ENCODE measurements around the gene ZNF280B. TPM values are rescaled to one million over a fixed set of nuclear protein-coding genes. Genes with fewer than 3 reads are reported as not detected.

ZNF280B gene
- total and polyA plus RNA-seq, 2 donors (not counting 1 experiment from before 2014, with no cell fraction given): 0.67 to 3.5 TPM

GRCh38 chr22:22486132-22486899 lies 22.2 kb downstream of the ZNF280B start:
- POLR2A ChIA-PET: no interaction called here
- ATAC-seq (ENCODE audit: low read depth) (no peak), DNase-seq (no peak)
- Mint-ChIP-seq H3K9me3 (ENCODE audit: insufficient read depth) (no peaks in the 10 kb centered on the region), H3K4me3 (no peak overlapping the region), H3K27me3 (no peaks in the 10 kb centered on the region), H3K27ac (no peak overlapping the region), H3K4me1 (peaks cover 2% of the 10 kb centered on the region)
- H3K9ac ChIP-seq (ENCODE audit: low read length): no peak overlapping the region
- no peaks in the 10 kb centered on the region for H3K4me1 ChIP-seq (ENCODE audit: control insufficient read depth in 2 of 2, insufficient read depth in 2 of 2, low read length in 2 of 2)
- H3K79me2 ChIP-seq (ENCODE audit: control insufficient read depth, insufficient read depth, low read length): no peaks in the 10 kb centered on the region
- CTCF ChIA-PET: interaction anchor here (1.0 to 1.6 kb wide), 2 partner anchors 55 to 90 kb away, joined by 3 to 4 read pairs; no protein-coding TSS in a partner anchor
- no peaks in the 10 kb centered on the region for H3K9me3 ChIP-seq (ENCODE audit: control extremely low read depth in 1 of 3, control insufficient read depth in 2 of 3, insufficient read depth in 1 of 3, low read length in 2 of 3)
- no peak overlapping the region for H3K27ac ChIP-seq (ENCODE audit: low read length in 2 of 2)
- no peak overlapping the region for H3K4me3 ChIP-seq (ENCODE audit: control extremely low read depth in 1 of 5, extremely low read depth in 1 of 5, insufficient read depth in 1 of 5, low read depth in 2 of 5, low read length in 4 of 5)
- no peaks in the 10 kb centered on the region for H3K27me3 ChIP-seq (replicated peaks in 1 of 4; ENCODE audit: control extremely low read depth in 1 of 4, control insufficient read depth in 3 of 4, insufficient read depth in 4 of 4, low read length in 3 of 4)
- H3K4me2 ChIP-seq (replicated peaks; ENCODE audit: low read depth, low read length, poor library complexity, severe bottlenecking): no peak overlapping the region
- intact Hi-C loops (cut with micrococcal nuclease): no loop called here
- no peak overlapping the region for H2AFZ ChIP-seq (ENCODE audit: insufficient read depth, low read depth, low read length, poor library complexity, severe bottlenecking)
- no peak for TF ChIP-seq CTCF (IDR thresholded peaks at IDR 0.05)
- TF ChIP-seq EZH2 (IDR thresholded peaks at IDR 0.05; ENCODE audit: borderline replicate concordance, insufficient read depth, low read depth, low read length, poor library complexity, severe bottlenecking): no peak
- H3K36me3 ChIP-seq (replicated peaks in 1 of 2; ENCODE audit: control extremely low read depth in 1 of 2, control insufficient read depth in 1 of 2, extremely low read depth in 1 of 2, insufficient read depth in 2 of 2, low read length in 1 of 2): peaks cover 5 to 13% of the 10 kb centered on the region in 2 experiments
- no CpG with 5 or more reads among the region's 4 CpGs for WGBS (ENCODE audit: insufficient coverage)
- H4K20me1 ChIP-seq (ENCODE audit: control insufficient read depth, insufficient read depth, low read length, poor library complexity, severe bottlenecking): no peaks in the 10 kb centered on the region

- H3K27me3 ChIP-seq (replicated peaks in 1 of 4; ENCODE audit: control extremely low read depth in 1 of 4, control insufficient read depth in 3 of 4, insufficient read depth in 4 of 4, low read length in 3 of 4): no peaks in the 10 kb centered on the region
- H2AFZ ChIP-seq (ENCODE audit: insufficient read depth, low read depth, low read length, poor library complexity, severe bottlenecking): no peak overlapping the region
- Mint-ChIP-seq H3K4me3 (no peak overlapping the region), H3K27me3 (no peaks in the 10 kb centered on the region), H3K9me3 (ENCODE audit: insufficient read depth) (no peaks in the 10 kb centered on the region), H3K4me1 (peaks cover 2% of the 10 kb centered on the region), H3K27ac (no peak overlapping the region)
- H3K9me3 ChIP-seq (ENCODE audit: control extremely low read depth in 1 of 3, control insufficient read depth in 2 of 3, insufficient read depth in 1 of 3, low read length in 2 of 3): peaks cover 0 to 2% (median 0%) of the 10 kb centered on the region in 3 donors
- 100% methylated on average over 1 of the region's 3 CpGs for WGBS (ENCODE audit: insufficient coverage)
- ATAC-seq (ENCODE audit: low read depth): no peak
- no peak for DNase-seq
- no peak overlapping the region for H3K4me2 ChIP-seq (replicated peaks; ENCODE audit: low read depth, low read length, poor library complexity, severe bottlenecking)
- POLR2A ChIA-PET: no interaction called here
- H3K4me3 ChIP-seq (ENCODE audit: control extremely low read depth in 1 of 5, extremely low read depth in 1 of 5, insufficient read depth in 1 of 5, low read depth in 2 of 5, low read length in 4 of 5): no peak overlapping the region
- H3K79me2 ChIP-seq (ENCODE audit: control insufficient read depth, insufficient read depth, low read length): no peaks in the 10 kb centered on the region
- CTCF ChIA-PET: interaction anchor here (1.0 to 1.6 kb wide), 3 partner anchors 13 to 91 kb away, joined by 3 to 4 read pairs (median 3); no protein-coding TSS in a partner anchor
- H3K9ac ChIP-seq (ENCODE audit: low read length): no peak overlapping the region
- no peak for TF ChIP-seq EZH2 (IDR thresholded peaks at IDR 0.05; ENCODE audit: borderline replicate concordance, insufficient read depth, low read depth, low read length, poor library complexity, severe bottlenecking)
- no peak for TF ChIP-seq CTCF (IDR thresholded peaks at IDR 0.05)
- no peak overlapping the region for H3K27ac ChIP-seq (ENCODE audit: low read length in 2 of 2)
- H4K20me1 ChIP-seq (ENCODE audit: control insufficient read depth, insufficient read depth, low read length, poor library complexity, severe bottlenecking): no peaks in the 10 kb centered on the region
- intact Hi-C loops (cut with micrococcal nuclease): no loop called here
- no peaks in the 10 kb centered on the region for H3K4me1 ChIP-seq (ENCODE audit: control insufficient read depth in 2 of 2, insufficient read depth in 2 of 2, low read length in 2 of 2)
- H3K36me3 ChIP-seq (replicated peaks in 1 of 2; ENCODE audit: control extremely low read depth in 1 of 2, control insufficient read depth in 1 of 2, extremely low read depth in 1 of 2, insufficient read depth in 2 of 2, low read length in 1 of 2): peaks cover 5 to 9% of the 10 kb centered on the region in 2 experiments
Observed at GRCh38 chr22:22485524-22485923, 23.0 kb downstream of the ZNF280B start.
